Mammary epithelial cell (primary cell): ENCODE results near the gene EFCAB9.

Source experiments
- EZH2 ChIP-seq: IDR thresholded peaks from 2 replicates; pipeline ENCODE4 v1.6.1; 2012; ENCODE audit warnings: low read length, inconsistent platforms, borderline replicate concordance
- TF ChIP-seq, protein P1 (sequence below), 2 donors: IDR thresholded peaks in 1 of 2; conservative IDR thresholded peaks in 1 of 2; 2 replicates each; pipeline ENCODE4 v1.5.1; 2011 to 2012; ENCODE audit warnings: inconsistent platforms in 2 of 2, low read length in 2 of 2, mild to moderate bottlenecking in 2 of 2, control low read depth in 1 of 2, low read depth in 1 of 2; ENCODE audit not compliant: insufficient read depth in 1 of 2; ENCODE audit errors: extremely low read depth in 1 of 2

- TF ChIP-seq, protein P1, sequence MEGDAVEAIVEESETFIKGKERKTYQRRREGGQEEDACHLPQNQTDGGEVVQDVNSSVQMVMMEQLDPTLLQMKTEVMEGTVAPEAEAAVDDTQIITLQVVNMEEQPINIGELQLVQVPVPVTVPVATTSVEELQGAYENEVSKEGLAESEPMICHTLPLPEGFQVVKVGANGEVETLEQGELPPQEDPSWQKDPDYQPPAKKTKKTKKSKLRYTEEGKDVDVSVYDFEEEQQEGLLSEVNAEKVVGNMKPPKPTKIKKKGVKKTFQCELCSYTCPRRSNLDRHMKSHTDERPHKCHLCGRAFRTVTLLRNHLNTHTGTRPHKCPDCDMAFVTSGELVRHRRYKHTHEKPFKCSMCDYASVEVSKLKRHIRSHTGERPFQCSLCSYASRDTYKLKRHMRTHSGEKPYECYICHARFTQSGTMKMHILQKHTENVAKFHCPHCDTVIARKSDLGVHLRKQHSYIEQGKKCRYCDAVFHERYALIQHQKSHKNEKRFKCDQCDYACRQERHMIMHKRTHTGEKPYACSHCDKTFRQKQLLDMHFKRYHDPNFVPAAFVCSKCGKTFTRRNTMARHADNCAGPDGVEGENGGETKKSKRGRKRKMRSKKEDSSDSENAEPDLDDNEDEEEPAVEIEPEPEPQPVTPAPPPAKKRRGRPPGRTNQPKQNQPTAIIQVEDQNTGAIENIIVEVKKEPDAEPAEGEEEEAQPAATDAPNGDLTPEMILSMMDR (conservative IDR thresholded peaks at IDR 0.05 in 1 of 2, IDR thresholded peaks at IDR 0.05 in 1 of 2; ENCODE audit: extremely low read depth in 1 of 2, insufficient read depth in 1 of 2, low read depth in 1 of 2, low read length in 2 of 2): no peak
- no peak for TF ChIP-seq EZH2
Measured at GRCh38 chr5:172243302-172243701, 49.3 kb downstream of the EFCAB9 start.
